ENCODE results near the gene C10orf90.

- TF ChIP-seq CTCF (IDR thresholded peaks at IDR 0.05; ENCODE audit: low read depth, low read length, poor library complexity, severe bottlenecking): no peak
- TF ChIP-seq EZH2phosphoT487 (IDR thresholded peaks at IDR 0.05; ENCODE audit: borderline replicate concordance, low read length): no peak
Measured at GRCh38 chr10:126387041-126387921, 283.2 kb downstream of the C10orf90 start.

Data from DOHH2 (cell line).